Nephron (organoid): ENCODE data around the gene USP6NL.
A peak's percentile ranks its signal among the peaks of the same experiment; 100 is the strongest.

Source experiments
- H3K27ac Mint-ChIP-seq, 3 experiments: 2 replicates each; pipeline ENCODE4 v1.8.0; 2020; ENCODE audit warnings: mixed read lengths in 3 of 3, mild to moderate bottlenecking in 2 of 3, moderate library complexity in 1 of 3
- H3K27me3 Mint-ChIP-seq: 2 replicates; pipeline ENCODE4 v1.8.0; 2021; ENCODE audit warnings: low read depth, mild to moderate bottlenecking, moderate library complexity, mixed read lengths
- H3K36me3 Mint-ChIP-seq: 2 replicates; pipeline ENCODE4 v1.8.0; 2020; ENCODE audit warnings: low read depth, mixed read lengths
- H3K4me1 Mint-ChIP-seq: 2 replicates; pipeline ENCODE4 v1.8.0; 2020; ENCODE audit warnings: mixed read lengths
- H3K4me3 Mint-ChIP-seq, 3 experiments: 2 replicates each; pipeline ENCODE4 v1.8.0; 2020; ENCODE audit warnings: mild to moderate bottlenecking in 3 of 3, mixed read lengths in 3 of 3, moderate library complexity in 2 of 3
- H3K9me3 Mint-ChIP-seq: 2 replicates; pipeline ENCODE4 v1.8.0; 2020; ENCODE audit warnings: mixed read lengths
- TF ChIP-seq, protein P1 (sequence below), 3 experiments: fragments of 200-600 bp; sonication (generic); IDR thresholded peaks; one replicate each; pipeline ENCODE4 v1.5.0; 2021; ENCODE audit warnings: antibody characterized with exemption in 3 of 3; ENCODE audit not compliant: unreplicated experiment in 3 of 3

Gene USP6NL

DNA sequence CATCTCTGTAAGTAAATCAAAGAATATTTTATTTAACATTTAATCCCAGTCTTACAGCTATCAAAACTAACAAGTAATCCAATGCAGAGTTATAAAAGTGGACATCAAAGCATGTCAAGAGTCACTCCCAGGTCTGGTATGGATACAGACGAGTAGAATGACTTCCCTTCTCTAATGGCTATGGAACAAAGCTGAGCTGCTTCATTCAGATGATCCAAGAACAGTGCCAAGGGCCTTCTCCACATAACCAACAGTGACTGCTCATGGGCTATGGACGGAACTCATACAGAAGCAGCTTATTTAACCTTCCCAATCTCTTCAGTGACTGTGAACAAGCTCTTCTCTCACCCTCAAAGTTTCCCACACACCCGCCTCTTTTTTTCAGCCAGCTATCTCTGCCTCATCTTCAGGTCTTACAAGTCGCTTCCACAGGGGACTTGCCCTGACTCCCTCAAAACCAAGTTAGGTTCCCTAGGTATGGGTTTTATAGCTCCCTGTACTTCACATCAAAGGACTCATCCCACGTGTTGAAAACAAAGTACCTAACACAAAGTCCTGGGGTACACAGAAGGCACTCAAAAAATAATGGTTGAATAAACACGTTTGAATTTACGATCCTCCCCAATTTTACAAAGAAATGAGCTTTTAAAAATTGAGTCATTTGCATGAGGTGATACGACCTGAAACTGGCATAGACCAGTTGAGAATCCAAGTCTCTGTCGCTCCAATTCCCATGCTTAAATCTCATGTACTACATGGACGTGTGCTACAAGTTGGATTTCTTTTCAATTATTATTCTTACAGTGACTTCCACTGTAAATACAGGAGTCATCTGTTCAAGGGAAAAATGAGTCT, 3.1 kb downstream of the USP6NL start:
- H3K4me1 Mint-ChIP-seq, result peaks cover 12% of the 10 kb centered on the region
- H3K9me3 Mint-ChIP-seq, result no peaks in the 10 kb centered on the region
- TF ChIP-seq, protein P1, sequence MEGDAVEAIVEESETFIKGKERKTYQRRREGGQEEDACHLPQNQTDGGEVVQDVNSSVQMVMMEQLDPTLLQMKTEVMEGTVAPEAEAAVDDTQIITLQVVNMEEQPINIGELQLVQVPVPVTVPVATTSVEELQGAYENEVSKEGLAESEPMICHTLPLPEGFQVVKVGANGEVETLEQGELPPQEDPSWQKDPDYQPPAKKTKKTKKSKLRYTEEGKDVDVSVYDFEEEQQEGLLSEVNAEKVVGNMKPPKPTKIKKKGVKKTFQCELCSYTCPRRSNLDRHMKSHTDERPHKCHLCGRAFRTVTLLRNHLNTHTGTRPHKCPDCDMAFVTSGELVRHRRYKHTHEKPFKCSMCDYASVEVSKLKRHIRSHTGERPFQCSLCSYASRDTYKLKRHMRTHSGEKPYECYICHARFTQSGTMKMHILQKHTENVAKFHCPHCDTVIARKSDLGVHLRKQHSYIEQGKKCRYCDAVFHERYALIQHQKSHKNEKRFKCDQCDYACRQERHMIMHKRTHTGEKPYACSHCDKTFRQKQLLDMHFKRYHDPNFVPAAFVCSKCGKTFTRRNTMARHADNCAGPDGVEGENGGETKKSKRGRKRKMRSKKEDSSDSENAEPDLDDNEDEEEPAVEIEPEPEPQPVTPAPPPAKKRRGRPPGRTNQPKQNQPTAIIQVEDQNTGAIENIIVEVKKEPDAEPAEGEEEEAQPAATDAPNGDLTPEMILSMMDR (IDR thresholded peaks at IDR 0.05; ENCODE audit: unreplicated experiment in 3 of 3), result no peak
- peaks cover 8% of the 10 kb centered on the region for H3K36me3 Mint-ChIP-seq
- H3K27ac Mint-ChIP-seq, result no peak overlapping the region
- H3K4me3 Mint-ChIP-seq, result peak overlapping the region in 2 of 3 experiments; percentile 33 to 42
- H3K27me3 Mint-ChIP-seq, result no peaks in the 10 kb centered on the region

DNA sequence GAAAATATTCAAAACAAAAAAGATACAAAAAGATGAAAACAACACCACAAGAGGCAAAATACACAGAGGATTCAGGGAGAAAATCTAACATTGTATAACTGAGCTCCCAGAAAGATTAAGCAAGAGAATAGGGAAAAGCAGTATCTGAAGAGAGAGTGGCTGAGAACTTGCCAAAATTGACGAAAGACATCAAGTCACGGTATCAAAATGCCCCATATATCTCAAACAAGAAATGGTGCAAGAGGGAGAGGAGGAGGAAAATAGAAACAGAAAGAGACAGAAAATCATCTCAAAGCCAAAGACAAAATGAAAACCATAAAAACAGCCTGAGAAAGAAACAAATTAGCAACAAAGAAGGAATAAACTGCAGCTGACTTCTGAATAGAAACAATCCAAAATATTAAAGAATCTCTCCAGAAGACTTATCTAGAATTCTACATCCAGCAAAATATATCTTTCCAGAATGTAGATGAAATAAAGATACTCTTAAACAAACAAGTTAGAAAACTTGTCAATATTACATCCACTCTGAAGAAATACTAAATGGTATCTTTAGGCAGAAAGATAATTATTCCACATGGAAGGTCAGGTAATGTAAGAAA, 5.5 kb downstream of the USP6NL start:
- peaks cover 11% of the 10 kb centered on the region for H3K36me3 Mint-ChIP-seq
- no peak overlapping the region for H3K4me3 Mint-ChIP-seq
- TF ChIP-seq, protein P1 (IDR thresholded peaks at IDR 0.05; ENCODE audit: unreplicated experiment in 3 of 3), result no peak
- H3K27me3 Mint-ChIP-seq, result no peaks in the 10 kb centered on the region
- H3K4me1 Mint-ChIP-seq, result peaks cover 17% of the 10 kb centered on the region
- H3K9me3 Mint-ChIP-seq, result no peaks in the 10 kb centered on the region
- no peak overlapping the region for H3K27ac Mint-ChIP-seq

DNA sequence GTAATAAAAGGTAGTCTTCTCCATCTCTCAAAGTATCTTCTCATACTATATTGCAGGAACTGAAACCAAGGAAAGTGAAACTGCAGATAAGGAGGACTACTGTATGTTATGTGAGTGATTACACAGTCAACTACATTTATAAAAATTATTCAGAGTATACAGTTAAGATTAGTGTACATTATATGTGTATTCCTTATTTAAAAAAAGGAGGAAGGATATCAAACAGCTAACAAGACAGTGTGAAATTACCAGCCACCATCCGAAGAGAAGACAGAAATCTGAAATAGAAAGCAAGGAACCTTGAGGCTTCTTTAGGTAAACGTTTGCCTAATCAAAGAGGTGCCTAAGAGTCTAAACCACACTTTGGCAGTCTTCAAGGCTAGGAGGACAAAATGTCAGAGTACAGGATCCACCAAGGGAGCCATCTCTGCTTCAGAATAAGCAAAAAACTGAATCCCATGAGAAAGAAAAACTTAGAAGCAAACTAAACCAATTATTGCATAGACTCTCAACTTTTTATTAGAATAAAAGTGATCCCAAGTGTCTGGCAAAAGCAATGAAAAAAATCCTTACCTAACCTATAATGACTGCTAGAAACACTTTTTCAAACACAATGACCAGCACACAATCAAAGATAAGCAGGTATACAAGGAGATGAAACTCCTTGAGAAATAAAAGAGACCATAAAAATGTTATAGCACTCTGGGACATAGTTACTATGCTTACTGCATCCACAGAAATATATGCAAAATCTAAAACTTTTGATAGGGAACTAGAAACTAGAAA, 6.4 kb downstream of the USP6NL start:
- TF ChIP-seq, protein P1 (IDR thresholded peaks at IDR 0.05; ENCODE audit: unreplicated experiment in 3 of 3), result no peak
- H3K4me3 Mint-ChIP-seq, result no peak overlapping the region
- peaks cover 12% of the 10 kb centered on the region for H3K4me1 Mint-ChIP-seq
- no peaks in the 10 kb centered on the region for H3K9me3 Mint-ChIP-seq
- no peak overlapping the region for H3K27ac Mint-ChIP-seq
- peaks cover 14% of the 10 kb centered on the region for H3K36me3 Mint-ChIP-seq
- no peaks in the 10 kb centered on the region for H3K27me3 Mint-ChIP-seq

- Mint-ChIP-seq H3K27ac (no peak overlapping the region), H3K9me3 (no peaks in the 10 kb centered on the region), H3K27me3 (no peaks in the 10 kb centered on the region), H3K4me3 (no peak overlapping the region), H3K4me1 (peaks cover 5% of the 10 kb centered on the region), H3K36me3 (peaks cover 14% of the 10 kb centered on the region)
- TF ChIP-seq, protein P1 (IDR thresholded peaks at IDR 0.05; ENCODE audit: unreplicated experiment in 3 of 3), result no peak
These were observed 7.7 kb downstream of the USP6NL start for GRCh38 chr10:11603741-11604140.

DNA sequence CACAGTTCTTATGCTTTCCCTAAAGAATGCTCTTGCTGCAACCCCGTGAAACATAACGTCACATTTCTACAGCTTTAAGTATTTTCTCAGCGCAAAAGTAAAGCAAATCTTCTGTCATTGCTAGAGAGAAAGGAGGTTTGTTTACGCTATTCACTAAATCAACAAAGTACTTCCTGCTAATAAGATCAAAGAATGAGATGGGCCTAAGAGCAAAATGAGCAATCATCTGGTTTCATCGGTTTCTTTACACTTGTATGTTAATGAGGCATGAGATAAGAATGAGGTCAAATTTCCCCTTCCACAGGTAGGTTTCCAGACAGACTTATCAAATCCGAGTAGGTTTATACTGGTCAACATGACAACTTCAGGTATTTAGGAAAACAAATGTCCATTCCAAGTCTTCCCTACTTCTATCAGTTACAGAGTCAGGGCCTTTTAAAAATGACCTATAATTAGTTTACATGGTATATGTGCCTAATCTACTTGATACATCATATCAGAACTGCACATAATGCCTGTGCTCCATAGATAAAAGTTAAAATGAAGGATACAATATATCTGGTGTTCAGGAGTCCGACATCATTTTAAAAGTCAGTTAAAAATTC, 8.4 kb downstream of the USP6NL start:
- Mint-ChIP-seq H3K27me3 (no peaks in the 10 kb centered on the region), H3K27ac (peak overlapping the region in 1 of 3 experiments; percentile 1), H3K36me3 (peaks cover 14% of the 10 kb centered on the region), H3K9me3 (no peaks in the 10 kb centered on the region), H3K4me3 (no peak overlapping the region), H3K4me1 (peaks cover 5% of the 10 kb centered on the region)
- TF ChIP-seq, protein P1 (IDR thresholded peaks at IDR 0.05; ENCODE audit: unreplicated experiment in 3 of 3), result no peak
